Mesenteric fat pad (tissue), 1 donor: ENCODE measurements around the gene NOTCH1. TPM values are rescaled to one million over a fixed set of nuclear protein-coding genes. Genes with fewer than 3 reads are reported as not detected.
"Not testable (repeated sequence)": the region's sequence is repeated elsewhere in the genome, so short reads cannot be mapped to it uniquely, and the experiment has no call there.

Experiments used
- DNase-seq: peaks from one replicate; pipeline ENCODE4 v3.0.0-alpha.2; 2020; ENCODE audit warnings: low spot score
- total RNA-seq: library from RNA; stranded (reverse); fragmentation: NEBNext Ultra II Directional; extraction: Animal tissue kit (Norgen Biotek cat#: 25700); gene quantifications from one replicate; pipeline ENCODE4 v1.2.1, GENCODE V29; 2021
- donor health status: DM: yes; HTN: yes; CAD: no.

NOTCH1 gene
- total RNA-seq, 1 donor from 2014 or later = 89.5 TPM

GRCh38 chr9:136565715-136566552 is 20.1 kb upstream of the NOTCH1 start:
- DNase-seq = no peak

GRCh38 chr9:136565086-136565714 is 19.4 kb upstream of the NOTCH1 start:
- no peak for DNase-seq

- DNase-seq = no peak
Observed at GRCh38 chr9:136564379-136564988, 18.6 kb upstream of the NOTCH1 start.

GRCh38 chr9:136563646-136564325 is 17.9 kb upstream of the NOTCH1 start:
- no peak for DNase-seq

GRCh38 chr9:136562746-136563495 is 17.1 kb upstream of the NOTCH1 start:
- no peak for DNase-seq

GRCh38 chr9:136561779-136562178 is 15.9 kb upstream of the NOTCH1 start:
- no peak for DNase-seq

GRCh38 chr9:136560586-136560985 is 14.7 kb upstream of the NOTCH1 start:
- no peak for DNase-seq

- DNase-seq = not testable (repeated sequence)
Observed at GRCh38 chr9:136559371-136559770, 13.5 kb upstream of the NOTCH1 start.

- not testable (repeated sequence) for DNase-seq
Observed at GRCh38 chr9:136558846-136559245, 13.0 kb upstream of the NOTCH1 start.

- DNase-seq = no peak
Observed at GRCh38 chr9:136558373-136558772, 12.5 kb upstream of the NOTCH1 start.

- DNase-seq = no peak
Observed at GRCh38 chr9:136557036-136557435, 11.2 kb upstream of the NOTCH1 start.

- no peak for DNase-seq
Observed at GRCh38 chr9:136556166-136556565, 10.3 kb upstream of the NOTCH1 start.

GRCh38 chr9:136554870-136555269 is 9.0 kb upstream of the NOTCH1 start:
- no peak for DNase-seq

- DNase-seq = no peak
Observed at GRCh38 chr9:136553581-136553980, 7.7 kb upstream of the NOTCH1 start.

- DNase-seq = no peak
Observed at GRCh38 chr9:136552117-136552703, 6.4 kb upstream of the NOTCH1 start.

- no peak for DNase-seq
Observed at GRCh38 chr9:136551401-136552116, 5.7 kb upstream of the NOTCH1 start.

- no peak for DNase-seq
Observed at GRCh38 chr9:136550439-136551289, 4.8 kb upstream of the NOTCH1 start.

GRCh38 chr9:136549010-136549980 is 3.4 kb upstream of the NOTCH1 start:
- no peak for DNase-seq
